Dermis blood vessel endothelial cell (primary cell): ENCODE measurements around the gene TMCO4. TPM values are rescaled to one million over a fixed set of nuclear protein-coding genes. Genes with fewer than 3 reads are reported as not detected.

Experiments used
- DNase-seq: peaks from one replicate; pipeline ENCODE4 v3.0.0; 2010
- total RNA-seq: library from RNA; depleted of rRNA; stranded (reverse); fragments of >200 nt; gene quantifications from 2 replicates; pipeline ENCODE4 v1.2.3, GENCODE V29; 2014

The TMCO4 gene
- total RNA-seq, 1 donor from 2014 or later = 10.6 TPM

DNA sequence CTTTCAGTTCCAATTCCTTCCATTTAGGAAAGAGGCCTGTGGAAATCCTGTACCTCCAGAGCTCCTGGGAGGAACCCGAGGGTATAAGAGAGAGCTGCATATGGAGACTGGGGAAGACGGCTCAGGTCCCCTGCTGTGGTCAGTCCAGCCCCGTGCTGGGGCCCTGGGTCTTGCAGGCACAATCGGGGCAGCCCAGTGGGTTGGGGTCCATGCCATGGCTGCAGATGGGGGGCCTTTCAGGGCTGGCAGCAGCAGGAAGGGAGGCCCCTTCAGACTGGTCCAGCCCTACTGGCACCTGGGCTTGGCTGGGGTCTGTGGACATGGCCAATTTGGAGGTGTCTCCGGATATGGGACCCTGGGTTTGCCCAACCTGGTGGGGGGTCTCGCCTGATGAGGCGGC lies 116.8 kb downstream of the TMCO4 start:
- DNase-seq = no peak

DNA sequence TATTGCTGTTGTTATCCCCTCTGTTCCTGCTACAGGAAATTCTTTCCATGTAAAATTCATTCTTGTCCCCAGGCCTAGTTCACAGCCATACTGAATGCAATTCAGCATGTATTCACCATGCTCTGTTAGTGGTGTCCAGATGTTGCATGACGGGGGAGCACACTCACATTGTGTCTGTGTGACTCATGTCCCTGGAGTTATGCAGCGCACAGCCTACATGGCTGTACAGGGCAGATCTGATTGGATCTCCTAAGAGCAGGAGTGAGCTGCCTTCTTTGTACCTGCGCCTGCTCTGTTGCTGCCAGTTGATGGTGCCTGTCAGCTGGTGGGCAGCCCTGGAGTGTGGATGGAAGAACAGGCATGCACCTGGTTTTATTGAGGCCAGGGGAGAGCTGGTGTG lies 117.5 kb downstream of the TMCO4 start:
- DNase-seq = peak; percentile 36

DNA sequence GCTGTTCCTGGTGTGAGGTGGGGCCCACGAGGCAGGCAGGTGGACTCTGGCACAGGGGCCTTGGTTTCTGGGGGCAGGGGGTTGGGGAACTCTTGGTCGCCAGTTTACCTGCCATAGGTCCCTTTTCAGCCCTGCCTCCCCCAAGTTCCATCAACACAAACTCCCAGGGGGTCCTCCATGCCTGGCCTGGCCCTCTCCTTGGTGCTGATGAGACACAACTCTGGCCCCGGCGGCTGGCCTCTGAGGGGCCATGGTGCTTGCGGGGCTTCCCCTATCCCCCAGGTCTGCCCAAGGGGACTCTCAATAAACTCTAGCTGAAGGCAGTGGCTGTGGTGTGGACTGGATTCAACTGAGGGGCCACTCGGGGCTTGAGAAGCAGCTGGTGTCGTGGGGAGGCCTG lies 119.1 kb downstream of the TMCO4 start:
- no peak for DNase-seq

DNA sequence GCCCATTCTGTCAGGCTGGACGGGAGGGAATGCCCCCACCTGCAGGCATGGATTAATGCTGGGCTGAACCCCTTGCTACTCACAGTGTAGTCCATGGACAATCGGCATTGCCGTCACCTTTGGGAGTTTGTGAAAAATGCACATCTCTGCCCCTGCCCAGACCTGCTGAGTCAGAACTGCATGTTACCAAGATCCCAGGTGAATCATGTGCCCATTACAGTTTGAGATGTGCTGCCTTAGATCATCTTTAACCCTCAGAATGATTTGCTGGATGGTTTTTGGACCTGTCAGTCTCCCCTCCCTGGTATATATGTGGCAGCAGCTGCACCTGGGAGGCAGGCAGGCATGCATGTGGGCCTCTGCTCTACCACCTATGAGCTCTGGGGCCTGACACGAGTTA lies 120.0 kb downstream of the TMCO4 start:
- no peak for DNase-seq

DNA sequence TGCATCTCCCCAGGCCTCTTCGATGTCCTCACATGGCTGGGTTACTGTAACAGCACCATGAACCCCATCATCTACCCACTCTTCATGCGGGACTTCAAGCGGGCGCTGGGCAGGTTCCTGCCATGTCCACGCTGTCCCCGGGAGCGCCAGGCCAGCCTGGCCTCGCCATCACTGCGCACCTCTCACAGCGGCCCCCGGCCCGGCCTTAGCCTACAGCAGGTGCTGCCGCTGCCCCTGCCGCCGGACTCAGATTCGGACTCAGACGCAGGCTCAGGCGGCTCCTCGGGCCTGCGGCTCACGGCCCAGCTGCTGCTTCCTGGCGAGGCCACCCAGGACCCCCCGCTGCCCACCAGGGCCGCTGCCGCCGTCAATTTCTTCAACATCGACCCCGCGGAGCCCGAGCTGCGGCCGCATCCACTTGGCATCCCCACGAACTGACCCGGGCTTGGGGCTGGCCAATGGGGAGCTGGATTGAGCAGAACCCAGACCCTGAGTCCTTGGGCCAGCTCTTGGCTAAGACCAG lies 120.7 kb downstream of the TMCO4 start:
- no peak for DNase-seq

DNA sequence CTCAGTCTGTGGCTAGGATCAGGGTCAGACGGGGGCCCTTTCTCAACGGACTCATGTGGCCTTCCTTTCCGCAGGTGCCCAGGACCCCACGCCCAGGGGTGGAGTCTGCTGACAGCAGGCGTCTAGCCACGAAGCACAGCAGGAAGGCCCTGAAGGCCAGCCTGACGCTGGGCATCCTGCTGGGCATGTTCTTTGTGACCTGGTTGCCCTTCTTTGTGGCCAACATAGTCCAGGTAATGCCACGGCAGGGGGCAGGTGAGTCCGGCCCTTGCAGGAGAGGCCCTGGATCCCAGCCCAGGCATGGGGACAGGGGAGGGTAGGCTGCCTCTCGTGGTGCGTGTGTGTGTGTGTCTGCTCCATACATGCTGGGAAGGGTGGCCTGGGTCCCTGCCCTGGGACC lies 121.2 kb downstream of the TMCO4 start:
- no peak for DNase-seq

DNA sequence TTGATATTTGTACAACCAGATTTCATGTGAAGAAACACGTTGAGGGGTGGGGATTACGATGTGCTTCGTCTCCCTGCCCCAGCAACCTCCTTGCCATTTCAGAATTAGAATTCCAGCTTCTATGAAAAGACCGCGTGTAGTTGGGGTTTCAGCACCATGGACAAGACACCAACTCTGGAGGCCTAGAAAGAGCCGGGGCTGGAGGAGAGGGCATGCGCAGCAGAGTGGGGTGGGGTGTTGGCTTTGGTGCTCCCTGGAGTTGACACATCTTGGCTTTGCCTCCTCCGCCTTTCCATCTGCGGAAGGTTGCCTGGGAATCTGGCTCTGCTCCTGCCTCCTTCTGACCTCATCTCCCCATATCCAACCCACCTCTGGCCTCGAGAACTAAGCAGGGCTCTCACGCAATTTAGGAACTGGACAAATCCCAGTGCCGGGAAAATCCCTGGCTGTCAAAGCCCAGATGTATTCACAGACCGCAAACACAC lies 123.2 kb downstream of the TMCO4 start:
- peak; percentile 67 for DNase-seq

DNA sequence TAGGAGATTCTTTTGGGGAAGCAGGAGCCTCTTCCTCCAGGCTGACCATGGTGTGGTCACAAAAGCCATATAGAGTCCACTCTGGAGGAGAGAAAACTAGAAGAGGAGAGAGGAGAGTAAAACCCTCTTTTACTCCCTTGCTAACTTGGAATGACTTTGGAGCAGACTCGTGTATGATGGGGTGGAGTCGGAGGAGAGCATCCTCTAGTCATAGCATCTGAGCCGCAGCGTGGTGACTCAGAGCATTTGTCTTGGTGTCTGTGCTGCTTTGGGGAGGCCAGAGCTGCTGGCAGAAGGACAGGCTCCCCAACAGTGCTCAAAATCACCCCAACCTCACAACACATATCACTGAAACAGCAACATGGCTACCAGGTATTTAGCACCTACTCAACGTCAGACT lies 123.9 kb downstream of the TMCO4 start:
- DNase-seq = no peak

DNA sequence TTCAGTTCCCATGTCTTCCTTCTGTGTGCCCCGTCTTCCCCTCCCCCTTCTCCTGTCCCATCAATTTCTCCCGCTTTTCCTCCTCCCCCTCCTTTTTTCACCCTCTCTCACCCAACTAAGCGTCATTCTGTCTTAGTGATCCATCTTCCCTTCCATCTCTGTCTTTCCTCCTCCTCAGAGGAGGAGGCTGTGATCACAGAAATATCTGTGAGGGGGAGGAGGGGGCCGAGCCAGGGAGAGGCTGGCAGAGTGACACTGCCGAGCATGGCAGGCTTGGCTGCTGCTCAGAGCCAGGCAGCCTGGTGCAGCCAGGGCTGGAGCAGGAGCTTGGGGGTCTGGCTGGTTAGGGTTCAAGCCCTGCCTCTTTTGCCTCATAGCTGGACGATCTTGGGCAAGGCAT lies 127.5 kb downstream of the TMCO4 start:
- DNase-seq = no peak

DNA sequence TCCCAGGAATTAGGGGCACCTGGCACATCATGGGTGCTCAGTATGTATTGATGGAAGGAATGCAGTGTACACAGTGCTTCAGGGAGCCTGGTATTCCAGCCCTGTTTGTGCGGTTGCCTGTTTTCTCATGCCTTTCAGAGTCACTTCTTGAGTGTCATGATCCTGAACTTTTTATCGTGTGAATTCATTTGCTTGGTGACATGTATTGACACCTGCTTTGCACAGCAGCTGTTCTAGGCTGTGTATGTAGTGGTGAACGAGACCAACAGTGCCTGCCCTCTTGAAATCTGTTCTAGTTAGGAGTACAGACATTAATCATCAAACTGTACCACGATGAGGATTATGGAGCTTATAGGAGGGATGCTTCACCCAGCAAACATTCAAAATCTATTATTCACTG lies 128.9 kb downstream of the TMCO4 start:
- no peak for DNase-seq

DNA sequence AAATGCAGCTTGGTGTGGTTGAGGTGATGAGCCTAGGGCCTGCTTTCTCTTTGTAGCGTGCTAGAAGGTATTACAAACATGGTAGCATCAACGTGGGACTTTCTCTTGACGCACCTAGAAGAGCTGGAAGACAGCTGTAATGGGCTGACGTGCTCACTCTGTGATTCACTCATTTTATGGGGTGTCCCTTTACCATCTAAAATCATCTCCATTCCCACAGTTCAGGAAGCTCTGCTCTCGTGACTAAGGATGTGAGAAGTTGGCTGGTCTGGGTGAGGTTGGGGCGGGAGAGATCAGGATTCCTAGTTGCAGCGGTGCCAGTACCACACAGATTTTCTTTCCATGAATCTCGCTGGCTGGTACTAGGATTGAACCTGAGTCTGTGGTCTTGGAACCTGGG lies 130.8 kb downstream of the TMCO4 start:
- no peak for DNase-seq

DNA sequence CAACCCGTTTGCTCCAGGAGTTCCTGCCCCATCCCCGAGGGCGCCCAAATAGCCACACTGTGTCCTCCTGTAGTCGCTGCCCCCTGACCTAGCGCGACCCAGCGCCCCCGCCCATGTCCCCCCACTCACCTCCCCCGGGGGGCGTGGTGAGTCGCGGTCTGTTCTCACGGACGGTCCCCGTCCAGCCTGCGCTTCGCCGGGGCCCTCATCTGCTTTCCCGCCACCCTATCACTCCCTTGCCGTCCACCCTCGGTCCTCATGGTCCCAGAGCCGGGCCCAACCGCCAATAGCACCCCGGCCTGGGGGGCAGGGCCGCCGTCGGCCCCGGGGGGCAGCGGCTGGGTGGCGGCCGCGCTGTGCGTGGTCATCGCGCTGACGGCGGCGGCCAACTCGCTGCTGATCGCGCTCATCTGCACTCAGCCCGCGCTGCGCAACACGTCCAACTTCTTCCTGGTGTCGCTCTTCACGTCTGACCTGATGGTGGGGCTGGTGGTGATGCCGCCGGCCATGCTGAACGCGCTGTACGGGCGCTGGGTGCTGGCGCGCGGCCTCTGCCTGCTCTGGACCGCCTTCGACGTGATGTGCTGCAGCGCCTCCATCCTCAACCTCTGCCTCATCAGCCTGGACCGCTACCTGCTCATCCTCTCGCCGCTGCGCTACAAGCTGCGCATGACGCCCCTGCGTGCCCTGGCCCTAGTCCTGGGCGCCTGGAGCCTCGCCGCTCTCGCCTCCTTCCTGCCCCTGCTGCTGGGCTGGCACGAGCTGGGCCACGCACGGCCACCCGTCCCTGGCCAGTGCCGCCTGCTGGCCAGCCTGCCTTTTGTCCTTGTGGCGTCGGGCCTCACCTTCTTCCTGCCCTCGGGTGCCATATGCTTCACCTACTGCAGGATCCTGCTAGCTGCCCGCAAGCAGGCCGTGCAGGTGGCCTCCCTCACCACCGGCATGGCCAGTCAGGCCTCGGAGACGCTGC lies 133.9 kb downstream of the TMCO4 start:
- peak; percentile 17 for DNase-seq

DNA sequence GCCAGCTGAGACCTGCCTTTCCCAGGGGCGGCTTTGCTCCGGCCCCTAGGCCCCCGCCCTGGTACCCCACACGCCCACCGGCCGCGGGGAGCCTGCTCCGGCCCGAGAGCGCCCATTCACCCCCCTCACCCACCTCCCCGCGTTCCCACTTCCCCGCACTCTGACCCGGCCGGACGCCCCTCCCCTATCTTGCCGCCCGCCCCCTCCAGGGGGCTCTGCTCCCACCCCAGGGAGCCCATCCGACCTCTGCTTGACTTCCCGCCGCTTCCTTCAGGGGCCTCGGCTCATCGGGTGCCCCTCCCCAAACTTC lies 134.6 kb downstream of the TMCO4 start:
- DNase-seq = no peak

DNA sequence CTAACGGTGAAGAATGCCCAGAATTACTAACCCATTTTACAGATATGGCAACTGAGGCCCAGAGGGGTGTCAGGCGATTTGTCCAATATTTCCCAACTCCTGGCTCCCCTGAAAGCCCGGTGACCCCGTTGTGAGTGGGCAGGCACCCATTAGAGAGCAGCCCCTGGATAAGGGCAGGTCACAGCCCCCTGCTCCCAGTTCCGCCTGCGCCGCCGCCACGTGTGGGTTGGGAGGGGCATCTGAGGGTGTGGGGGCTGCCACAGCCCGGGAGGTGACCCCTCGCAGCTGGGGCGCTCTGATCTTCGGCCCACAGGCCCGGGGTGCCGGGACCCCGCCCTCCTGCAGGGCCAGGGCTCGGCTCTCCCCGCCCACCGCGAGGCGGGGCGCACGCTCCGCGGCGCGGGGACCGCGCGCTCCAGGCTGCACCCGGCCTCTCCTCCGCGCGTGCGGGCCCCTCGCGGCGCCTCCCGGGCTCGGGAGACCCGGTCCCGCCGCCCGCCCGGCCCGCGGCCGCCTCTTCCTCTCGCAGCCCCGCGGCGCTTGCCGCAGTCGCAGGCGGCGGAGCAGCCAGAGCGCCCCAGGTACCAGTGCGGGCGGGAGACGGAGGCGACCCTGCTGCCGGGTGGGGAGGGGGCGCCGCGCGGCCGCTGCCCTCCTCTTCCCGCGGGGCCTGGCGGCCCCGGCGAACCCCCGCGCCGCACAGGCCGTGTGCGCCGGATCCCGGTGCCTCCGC lies 135.1 kb downstream of the TMCO4 start, which contains the start of gene HTR6:
Gene HTR6 (plus strand): TSS at position 423 of the 733 bp plus-strand sequence. CDS start 879 bp downstream, outside the sequence.
- no peak for DNase-seq

DNA sequence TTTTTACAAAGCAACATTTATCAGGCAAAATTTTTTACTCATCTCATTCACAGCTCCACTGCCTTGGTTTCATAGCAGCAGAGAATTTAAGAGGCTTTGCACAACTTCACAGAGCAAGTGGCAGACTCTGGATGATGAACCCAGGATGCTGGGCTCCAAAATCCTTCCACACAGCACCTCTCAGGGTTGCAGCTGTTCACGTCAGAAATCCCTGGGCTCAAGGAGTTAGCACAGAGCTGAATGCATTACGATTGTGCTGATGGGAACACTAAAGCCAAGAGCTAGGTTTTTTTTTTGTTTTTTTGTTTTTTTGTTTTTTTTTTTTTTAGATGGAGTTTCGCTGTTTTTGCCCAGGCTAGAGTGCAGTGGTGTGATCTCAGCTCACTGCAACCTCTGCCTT lies 137.4 kb downstream of the TMCO4 start:
- DNase-seq = no peak

DNA sequence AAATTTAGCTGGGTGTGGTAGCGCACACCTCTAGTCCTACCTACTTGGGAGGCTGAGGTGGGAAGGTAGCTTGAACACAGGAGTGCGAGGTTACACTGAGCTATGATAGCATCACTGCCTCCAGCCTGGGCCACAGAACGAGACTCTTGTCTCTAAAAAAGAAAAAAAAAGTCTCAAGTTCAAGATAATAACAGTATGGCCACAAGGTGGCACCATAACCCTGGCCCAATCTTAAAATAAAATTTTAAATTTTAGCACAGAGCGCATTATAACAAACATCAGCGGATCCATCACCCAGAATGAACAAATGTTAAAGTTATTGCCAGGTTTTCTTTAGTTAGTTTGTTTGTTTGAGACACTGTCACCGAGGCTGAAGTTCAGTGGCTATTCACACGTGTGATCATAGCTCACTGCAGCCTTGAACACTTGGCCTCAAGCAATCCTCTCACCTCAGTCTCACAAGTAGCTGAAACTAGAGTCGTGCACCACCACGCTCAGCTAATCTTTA lies 137.9 kb downstream of the TMCO4 start:
- peak; percentile 67 for DNase-seq

DNA sequence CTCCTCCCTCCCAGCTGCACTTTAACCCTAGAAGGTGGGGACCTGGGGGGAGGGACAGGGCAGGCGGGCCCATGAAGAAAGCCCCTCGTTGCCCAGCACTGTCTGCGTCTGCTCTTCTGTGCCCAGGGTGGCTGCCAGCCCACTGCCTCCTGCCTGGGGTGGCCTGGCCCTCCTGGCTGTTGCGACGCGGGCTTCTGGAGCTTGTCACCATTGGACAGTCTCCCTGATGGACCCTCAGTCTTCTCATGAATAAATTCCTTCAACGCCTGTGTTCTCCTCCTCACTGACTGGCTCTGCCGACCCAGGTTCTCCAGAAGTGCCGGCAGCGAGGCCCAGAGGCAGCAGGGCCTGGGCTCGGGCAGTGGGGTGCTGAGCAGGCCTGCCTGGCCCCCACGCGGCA lies 141.5 kb downstream of the TMCO4 start:
- no peak for DNase-seq

DNA sequence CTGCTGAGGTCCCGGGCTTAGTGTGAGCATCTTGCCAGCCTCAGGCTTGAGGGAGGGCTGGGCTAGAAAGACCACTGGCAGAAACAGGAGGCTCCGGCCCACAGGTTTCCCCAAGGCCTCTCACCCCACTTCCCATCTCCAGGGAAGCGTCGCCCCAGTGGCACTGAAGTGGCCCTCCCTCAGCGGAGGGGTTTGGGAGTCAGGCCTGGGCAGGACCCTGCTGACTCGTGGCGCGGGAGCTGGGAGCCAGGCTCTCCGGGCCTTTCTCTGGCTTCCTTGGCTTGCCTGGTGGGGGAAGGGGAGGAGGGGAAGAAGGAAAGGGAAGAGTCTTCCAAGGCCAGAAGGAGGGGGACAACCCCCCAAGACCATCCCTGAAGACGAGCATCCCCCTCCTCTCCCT lies 142.2 kb downstream of the TMCO4 start:
- no peak for DNase-seq

DNA sequence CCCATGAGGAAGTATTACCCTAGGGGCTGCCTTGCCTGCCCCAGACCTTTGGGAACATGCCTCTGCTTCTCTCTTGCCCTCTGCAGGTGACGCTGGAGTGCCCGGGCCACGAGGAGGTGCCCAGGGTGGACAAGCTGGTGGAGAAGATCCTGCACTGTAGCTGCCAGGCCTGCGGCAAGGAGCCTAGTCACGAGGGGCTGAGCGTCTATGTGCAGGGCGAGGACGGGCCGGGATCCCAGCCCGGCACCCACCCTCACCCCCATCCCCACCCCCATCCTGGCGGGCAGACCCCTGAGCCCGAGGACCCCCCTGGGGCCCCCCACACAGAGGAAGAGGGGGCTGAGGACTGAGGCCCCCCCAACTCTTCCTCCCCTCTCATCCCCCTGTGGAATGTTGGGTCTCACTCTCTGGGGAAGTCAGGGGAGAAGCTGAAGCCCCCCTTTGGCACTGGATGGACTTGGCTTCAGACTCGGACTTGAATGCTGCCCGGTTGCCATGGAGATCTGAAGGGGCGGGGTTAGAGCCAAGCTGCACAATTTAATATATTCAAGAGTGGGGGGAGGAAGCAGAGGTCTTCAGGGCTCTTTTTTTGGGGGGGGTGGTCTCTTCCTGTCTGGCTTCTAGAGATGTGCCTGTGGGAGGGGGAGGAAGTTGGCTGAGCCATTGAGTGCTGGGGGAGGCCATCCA lies 142.8 kb downstream of the TMCO4 start:
- DNase-seq = no peak

DNA sequence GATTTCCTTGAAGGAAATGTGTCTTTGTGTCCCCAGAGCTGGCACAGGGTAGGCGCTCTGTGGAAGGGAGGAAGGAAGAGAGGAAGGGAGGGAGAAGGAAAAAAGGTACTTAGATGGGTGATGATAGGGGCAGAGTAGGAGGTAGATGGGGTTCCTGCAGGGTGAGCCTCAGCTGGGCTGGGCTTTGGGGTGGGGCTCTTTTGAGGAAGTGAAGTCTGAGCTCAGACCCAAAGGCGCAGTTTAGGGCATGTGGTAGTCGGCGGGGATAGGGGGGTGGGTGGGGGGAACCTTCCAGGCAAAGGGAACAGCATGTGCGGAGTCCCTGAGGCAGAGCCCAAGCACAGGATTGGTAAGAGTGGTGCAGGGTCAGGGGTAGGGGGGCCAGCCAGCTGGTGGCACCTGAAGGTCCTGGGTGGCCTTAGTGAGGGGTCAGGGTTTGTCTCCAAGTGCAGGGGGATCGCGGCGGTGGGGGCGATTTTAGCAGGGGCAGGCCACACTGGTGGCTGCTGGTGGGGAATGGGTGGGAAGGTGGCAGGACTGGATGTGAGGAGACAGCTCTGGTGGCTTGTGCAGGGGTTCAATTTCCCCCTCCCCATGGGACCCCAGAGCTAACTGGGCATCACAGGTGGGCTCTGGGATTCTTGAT lies 143.5 kb downstream of the TMCO4 start:
- DNase-seq = no peak

DNA sequence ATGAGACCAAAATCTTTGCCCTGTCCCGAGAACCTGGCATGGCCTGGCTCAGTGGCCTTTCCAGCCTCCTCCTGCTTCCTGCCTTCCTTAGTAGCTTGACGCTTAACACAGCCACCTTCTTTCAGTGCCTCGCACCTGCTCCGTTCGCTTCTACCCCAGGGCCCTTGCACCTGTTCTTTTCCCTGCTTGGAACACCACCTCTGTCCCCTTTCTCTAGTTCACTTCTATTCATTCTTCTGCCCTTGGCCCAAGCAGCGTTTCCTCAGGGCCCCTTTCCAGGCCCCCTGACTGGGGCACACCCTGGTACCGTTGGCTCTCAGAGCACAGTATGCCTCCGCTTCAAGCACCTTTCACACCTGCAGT lies 144.0 kb downstream of the TMCO4 start:
- DNase-seq = no peak
